Astrocyte (in vitro differentiated cells and primary cell): Measurements from ENCODE around the gene GPD2. TPM values are rescaled to one million over a fixed set of nuclear protein-coding genes. Genes with fewer than 3 reads are reported as not detected.

Experiments used
- DNase-seq: peaks from one replicate; pipeline ENCODE4 v3.0.0-alpha.2; 2010; ENCODE audit warnings: low read depth
- FAIRE-seq: peaks from 2 replicates; lab custom pipeline; 2011; peaks lifted over from hg19 to GRCh38; lab: Jason Lieb, UNC
- H2AFZ ChIP-seq: 2 replicates; pipeline ENCODE4 v1.6.0; 2012; ENCODE audit warnings: low read depth, low read length, inconsistent platforms
- H3K27ac ChIP-seq: 2 replicates; pipeline ENCODE4 v1.5.1; 2011; ENCODE audit warnings: low read depth, low read length, inconsistent platforms
- H3K27me3 ChIP-seq: 2 replicates; pipeline ENCODE4 v1.6.0; 2011; ENCODE audit warnings: low read length, inconsistent platforms; ENCODE audit not compliant: insufficient read depth
- H3K36me3 ChIP-seq: 2 replicates; pipeline ENCODE4 v1.5.1; 2011; ENCODE audit warnings: low read length, inconsistent platforms; ENCODE audit not compliant: insufficient read depth
- H3K4me1 ChIP-seq: 2 replicates; pipeline ENCODE4 v1.5.1; 2011; ENCODE audit warnings: low read length, inconsistent platforms; ENCODE audit not compliant: insufficient read depth
- H3K4me2 ChIP-seq: 2 replicates; pipeline ENCODE4 v1.6.0; 2012; ENCODE audit warnings: low read length, inconsistent platforms
- H3K4me3 ChIP-seq: 2 replicates; pipeline ENCODE4 v1.5.1; 2011; ENCODE audit warnings: low read depth, mild to moderate bottlenecking, low read length, inconsistent platforms; ENCODE audit not compliant: insufficient read depth
- H3K79me2 ChIP-seq: 2 replicates; pipeline ENCODE4 v1.6.0; 2012; ENCODE audit warnings: mild to moderate bottlenecking, low read length, inconsistent platforms; ENCODE audit not compliant: insufficient read depth
- H3K9ac ChIP-seq: 2 replicates; pipeline ENCODE4 v1.6.0; 2012; ENCODE audit warnings: mild to moderate bottlenecking, low read length, inconsistent platforms
- H3K9me3 ChIP-seq: 2 replicates; pipeline ENCODE4 v1.5.1; 2012; ENCODE audit warnings: low read depth, mild to moderate bottlenecking, low read length, inconsistent platforms; ENCODE audit not compliant: insufficient read depth
- H4K20me1 ChIP-seq: 2 replicates; pipeline ENCODE4 v1.6.0; 2012; ENCODE audit warnings: low read length, inconsistent platforms; ENCODE audit not compliant: insufficient read depth
- H3K27ac Mint-ChIP-seq: one replicate; pipeline ENCODE4 v1.8.0; 2021; ENCODE audit warnings: mild to moderate bottlenecking, mixed read lengths; ENCODE audit not compliant: unreplicated experiment
- H3K27me3 Mint-ChIP-seq: one replicate; pipeline ENCODE4 v1.8.0; 2021; ENCODE audit warnings: low read depth, mixed read lengths; ENCODE audit not compliant: unreplicated experiment
- H3K36me3 Mint-ChIP-seq: one replicate; pipeline ENCODE4 v1.8.0; 2021; ENCODE audit warnings: low read depth, mixed read lengths; ENCODE audit not compliant: unreplicated experiment
- H3K4me1 Mint-ChIP-seq: one replicate; pipeline ENCODE4 v1.8.0; 2021; ENCODE audit warnings: low read depth, mixed read lengths; ENCODE audit not compliant: unreplicated experiment
- H3K4me3 Mint-ChIP-seq: one replicate; pipeline ENCODE4 v1.8.0; 2021; ENCODE audit warnings: mild to moderate bottlenecking, moderate library complexity, mixed read lengths; ENCODE audit not compliant: unreplicated experiment
- H3K9me3 Mint-ChIP-seq: one replicate; pipeline ENCODE4 v1.8.0; 2021; ENCODE audit warnings: mild to moderate bottlenecking, mixed read lengths; ENCODE audit not compliant: unreplicated experiment
- EZH2 ChIP-seq: IDR thresholded peaks from 2 replicates; pipeline ENCODE4 v1.6.1; 2012; ENCODE audit warnings: mild to moderate bottlenecking, low read length, inconsistent platforms; ENCODE audit not compliant: insufficient read depth
- total RNA-seq: library from RNA; stranded (reverse); gene quantifications from 2 replicates; pipeline ENCODE4 v1.2.1, GENCODE V29; 2021
- TF ChIP-seq, protein P1 (sequence below): IDR thresholded peaks from 2 replicates; pipeline ENCODE4 v1.5.1; 2011; ENCODE audit warnings: low read depth, mild to moderate bottlenecking, inconsistent platforms, low read length, moderate library complexity; ENCODE audit not compliant: insufficient read depth

The GPD2 gene
- total RNA-seq, 1 donor from 2014 or later, result 29.0 TPM

DNA sequence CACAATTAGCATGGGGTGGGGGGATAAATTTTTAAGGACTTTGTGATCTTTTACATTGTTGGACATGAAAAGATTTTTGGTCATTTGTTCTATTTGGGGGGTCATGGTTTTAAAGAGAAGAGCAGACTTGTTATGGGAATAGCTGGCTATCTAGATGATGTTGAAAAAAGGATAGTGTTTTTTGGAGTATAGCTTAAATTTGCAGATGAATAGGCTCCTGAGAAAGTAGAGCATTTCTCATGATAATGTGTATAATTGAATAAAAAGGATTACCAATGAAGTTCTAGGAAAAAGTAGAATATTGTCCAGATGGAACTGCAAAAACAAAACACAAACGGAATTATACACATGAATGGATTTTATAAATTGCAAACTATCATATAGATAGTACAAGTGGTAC is 186.3 kb downstream of the GPD2 start:
- Histone ChIP-seq H3K79me2 (no peaks in the 10 kb centered on the region), H3K4me2 (no peak overlapping the region), H3K27me3 (no peaks in the 10 kb centered on the region), H3K4me1 (no peaks in the 10 kb centered on the region), H2AFZ (no peak overlapping the region), H3K36me3 (no peaks in the 10 kb centered on the region), H3K27ac (no peak overlapping the region), H3K4me3 (no peak overlapping the region), H3K9me3 (no peaks in the 10 kb centered on the region), H3K9ac (no peak overlapping the region), H4K20me1 (no peaks in the 10 kb centered on the region)
- Mint-ChIP-seq H3K27ac (no peak overlapping the region), H3K36me3 (no peaks in the 10 kb centered on the region), H3K9me3 (peaks cover 5% of the 10 kb centered on the region), H3K4me1 (peaks cover 6% of the 10 kb centered on the region), H3K4me3 (no peak overlapping the region), H3K27me3 (no peaks in the 10 kb centered on the region)
- DNase-seq (no peak), FAIRE-seq (no peak)
- TF ChIP-seq EZH2, result no peak
- TF ChIP-seq, protein P1, sequence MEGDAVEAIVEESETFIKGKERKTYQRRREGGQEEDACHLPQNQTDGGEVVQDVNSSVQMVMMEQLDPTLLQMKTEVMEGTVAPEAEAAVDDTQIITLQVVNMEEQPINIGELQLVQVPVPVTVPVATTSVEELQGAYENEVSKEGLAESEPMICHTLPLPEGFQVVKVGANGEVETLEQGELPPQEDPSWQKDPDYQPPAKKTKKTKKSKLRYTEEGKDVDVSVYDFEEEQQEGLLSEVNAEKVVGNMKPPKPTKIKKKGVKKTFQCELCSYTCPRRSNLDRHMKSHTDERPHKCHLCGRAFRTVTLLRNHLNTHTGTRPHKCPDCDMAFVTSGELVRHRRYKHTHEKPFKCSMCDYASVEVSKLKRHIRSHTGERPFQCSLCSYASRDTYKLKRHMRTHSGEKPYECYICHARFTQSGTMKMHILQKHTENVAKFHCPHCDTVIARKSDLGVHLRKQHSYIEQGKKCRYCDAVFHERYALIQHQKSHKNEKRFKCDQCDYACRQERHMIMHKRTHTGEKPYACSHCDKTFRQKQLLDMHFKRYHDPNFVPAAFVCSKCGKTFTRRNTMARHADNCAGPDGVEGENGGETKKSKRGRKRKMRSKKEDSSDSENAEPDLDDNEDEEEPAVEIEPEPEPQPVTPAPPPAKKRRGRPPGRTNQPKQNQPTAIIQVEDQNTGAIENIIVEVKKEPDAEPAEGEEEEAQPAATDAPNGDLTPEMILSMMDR, result no peak

DNA sequence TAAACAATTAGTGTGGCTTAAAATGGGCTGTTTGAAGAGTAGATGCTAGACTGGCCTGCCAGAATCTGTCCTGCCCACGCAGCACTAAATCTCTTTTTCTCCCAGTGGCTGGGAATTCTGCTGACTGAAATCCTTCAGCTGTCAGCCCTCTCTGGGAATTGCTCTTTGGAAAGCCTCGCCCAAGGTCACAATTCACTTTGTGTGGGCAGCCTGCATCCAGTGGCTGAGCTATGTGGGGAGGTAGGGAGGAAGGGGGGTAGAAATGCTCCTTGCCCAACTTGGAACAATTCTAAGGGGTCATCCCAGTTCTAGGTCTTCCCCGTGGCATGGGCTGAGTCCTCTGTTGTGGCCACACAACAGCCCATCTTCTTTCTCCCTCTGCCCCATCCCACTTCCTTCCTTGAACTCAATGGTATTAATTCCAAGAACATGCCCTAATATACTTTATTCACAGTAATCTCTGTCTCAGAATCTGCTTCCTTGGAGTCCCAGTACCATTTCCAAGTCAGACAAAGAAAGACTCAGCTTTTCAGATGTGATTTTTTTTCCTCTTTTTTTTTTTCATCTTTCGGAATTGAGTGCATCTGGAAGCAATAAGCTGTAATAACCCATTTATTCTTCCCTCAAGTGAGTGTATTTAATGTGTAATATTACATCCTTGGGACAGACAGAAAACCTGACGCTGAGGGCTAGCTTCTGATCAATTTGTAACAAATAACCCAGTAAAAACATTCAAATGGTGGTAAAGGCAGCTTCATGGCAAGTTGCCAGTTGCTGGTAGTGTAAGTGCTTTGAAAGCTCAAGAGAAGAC is 189.4 kb downstream of the GPD2 start:
- no peak for DNase-seq

More for the DNA sequence above, 189.4 kb downstream of the GPD2 start:
- Mint-ChIP-seq H3K4me1 (peaks cover 6% of the 10 kb centered on the region), H3K27me3 (no peaks in the 10 kb centered on the region), H3K36me3 (no peaks in the 10 kb centered on the region), H3K4me3 (no peak overlapping the region), H3K9me3 (peaks cover 5% of the 10 kb centered on the region), H3K27ac (no peak overlapping the region)
- H2AFZ ChIP-seq, result no peak overlapping the region
- no peaks in the 10 kb centered on the region for H4K20me1 ChIP-seq
- FAIRE-seq, result no peak
- no peaks in the 10 kb centered on the region for H3K27me3 ChIP-seq
- no peaks in the 10 kb centered on the region for H3K36me3 ChIP-seq
- no peaks in the 10 kb centered on the region for H3K9me3 ChIP-seq
- H3K9ac ChIP-seq, result no peak overlapping the region
- H3K79me2 ChIP-seq, result no peaks in the 10 kb centered on the region
- no peaks in the 10 kb centered on the region for H3K4me1 ChIP-seq
- TF ChIP-seq, protein P1, result no peak
- TF ChIP-seq EZH2, result no peak
- H3K4me3 ChIP-seq, result no peak overlapping the region
- no peak overlapping the region for H3K27ac ChIP-seq
- no peak overlapping the region for H3K4me2 ChIP-seq
